ENCODE measurements around the gene EGR1.
"Not testable (repeated sequence)": the region's sequence is repeated elsewhere in the genome, so short reads cannot be mapped to it uniquely, and the experiment has no call there.

The EGR1 gene

GRCh38 chr5:138470322-138471051 lies 5.2 kb downstream of the EGR1 start:
- DNase-seq: no peak

GRCh38 chr5:138471052-138471361 lies 5.7 kb downstream of the EGR1 start:
- no peak for DNase-seq

- no peak for DNase-seq
These were observed 7.1 kb downstream of the EGR1 start for GRCh38 chr5:138472353-138472752.

- not testable (repeated sequence) for DNase-seq
These were observed 7.9 kb downstream of the EGR1 start for GRCh38 chr5:138473151-138473550.

- no peak for DNase-seq
These were observed 11.6 kb downstream of the EGR1 start for GRCh38 chr5:138476918-138477317.

- DNase-seq: no peak
These were observed 17.4 kb downstream of the EGR1 start for GRCh38 chr5:138482638-138483037.

- DNase-seq: peak; percentile 73
These were observed 23.2 kb downstream of the EGR1 start for GRCh38 chr5:138488481-138488945.

- no peak for DNase-seq
These were observed 24.4 kb downstream of the EGR1 start for GRCh38 chr5:138489683-138490061.

- no peak for DNase-seq
These were observed 25.5 kb downstream of the EGR1 start for GRCh38 chr5:138490648-138491283.

GRCh38 chr5:138491284-138491648 lies 26.0 kb downstream of the EGR1 start:
- DNase-seq: no peak

- DNase-seq: peak; percentile 90
These were observed 26.6 kb downstream of the EGR1 start for GRCh38 chr5:138491669-138492559.

GRCh38 chr5:138492560-138493045 lies 27.3 kb downstream of the EGR1 start:
- DNase-seq: no peak

GRCh38 chr5:138495351-138495750 lies 30.1 kb downstream of the EGR1 start:
- no peak for DNase-seq

- no peak for DNase-seq
These were observed 33.1 kb downstream of the EGR1 start for GRCh38 chr5:138498376-138498775.

GRCh38 chr5:138502121-138502520 lies 36.8 kb downstream of the EGR1 start:
- DNase-seq: no peak

- DNase-seq: no peak
These were observed 37.2 kb downstream of the EGR1 start for GRCh38 chr5:138502521-138502920.

- peak; percentile 43 for DNase-seq
These were observed 38.4 kb downstream of the EGR1 start for GRCh38 chr5:138503487-138504270.

GRCh38 chr5:138504799-138505198 lies 39.5 kb downstream of the EGR1 start:
- no peak for DNase-seq

GRCh38 chr5:138506370-138507306 lies 41.4 kb downstream of the EGR1 start:
- no peak for DNase-seq

- peak; percentile 21 for DNase-seq
These were observed 42.2 kb downstream of the EGR1 start for GRCh38 chr5:138507485-138507884.

- no peak for DNase-seq
These were observed 43.7 kb downstream of the EGR1 start for GRCh38 chr5:138508958-138509357.

GRCh38 chr5:138514021-138514420 lies 48.7 kb downstream of the EGR1 start:
- DNase-seq: no peak
